ENCODE measurements around the gene COX19.
"Not testable (repeated sequence)": the region's sequence is repeated elsewhere in the genome, so short reads cannot be mapped to it uniquely, and the experiment has no call there.

Gene COX19

GRCh38 chr7:1015196-1016121 lies 40.1 kb upstream of the COX19 start:
- peaks cover 10% of the 10 kb centered on the region for H3K4me1 Mint-ChIP-seq
- H3K27me3 Mint-ChIP-seq, result no peaks in the 10 kb centered on the region
- H3K36me3 Mint-ChIP-seq (ENCODE audit: low read depth), result peaks cover 2% of the 10 kb centered on the region
- H3K9me3 Mint-ChIP-seq, result no peaks in the 10 kb centered on the region
- ATAC-seq (no peak), DNase-seq (no peak)
- H3K27ac Mint-ChIP-seq, result no peak overlapping the region
- H3K4me3 Mint-ChIP-seq, result no peak overlapping the region

GRCh38 chr7:1014681-1015080 lies 39.3 kb upstream of the COX19 start:
- no peak overlapping the region for H3K4me3 Mint-ChIP-seq
- no peak for ATAC-seq
- no peaks in the 10 kb centered on the region for H3K9me3 Mint-ChIP-seq
- H3K36me3 Mint-ChIP-seq (ENCODE audit: low read depth), result peaks cover 2% of the 10 kb centered on the region
- no peak overlapping the region for H3K27ac Mint-ChIP-seq
- peaks cover 10% of the 10 kb centered on the region for H3K4me1 Mint-ChIP-seq
- no peaks in the 10 kb centered on the region for H3K27me3 Mint-ChIP-seq
- no peak for DNase-seq

GRCh38 chr7:1013581-1013980 lies 38.2 kb upstream of the COX19 start:
- no peak overlapping the region for H3K27ac Mint-ChIP-seq
- no peak overlapping the region for H3K4me3 Mint-ChIP-seq
- no peaks in the 10 kb centered on the region for H3K9me3 Mint-ChIP-seq
- peaks cover 4% of the 10 kb centered on the region for H3K36me3 Mint-ChIP-seq (ENCODE audit: low read depth)
- no peak for DNase-seq
- no peak for ATAC-seq
- no peaks in the 10 kb centered on the region for H3K27me3 Mint-ChIP-seq
- peaks cover 10% of the 10 kb centered on the region for H3K4me1 Mint-ChIP-seq

- no peak for DNase-seq
- no peak for ATAC-seq
- Mint-ChIP-seq H3K4me1 (peaks cover 6% of the 10 kb centered on the region), H3K27ac (no peak overlapping the region), H3K36me3 (ENCODE audit: low read depth) (peaks cover 4% of the 10 kb centered on the region), H3K9me3 (no peaks in the 10 kb centered on the region), H3K4me3 (no peak overlapping the region), H3K27me3 (no peaks in the 10 kb centered on the region)
Measured at GRCh38 chr7:1012716-1013095, 37.4 kb upstream of the COX19 start.

GRCh38 chr7:1012004-1012715 lies 36.8 kb upstream of the COX19 start:
- DNase-seq, result no peak
- no peak for ATAC-seq
- H3K27me3 Mint-ChIP-seq, result no peaks in the 10 kb centered on the region
- H3K9me3 Mint-ChIP-seq, result no peaks in the 10 kb centered on the region
- no peak overlapping the region for H3K27ac Mint-ChIP-seq
- peaks cover 6% of the 10 kb centered on the region for H3K4me1 Mint-ChIP-seq
- peaks cover 4% of the 10 kb centered on the region for H3K36me3 Mint-ChIP-seq (ENCODE audit: low read depth)
- no peak overlapping the region for H3K4me3 Mint-ChIP-seq

- H3K27me3 Mint-ChIP-seq, result no peaks in the 10 kb centered on the region
- DNase-seq (no peak), ATAC-seq (peak; percentile 13)
- H3K4me3 Mint-ChIP-seq, result no peak overlapping the region
- peaks cover 6% of the 10 kb centered on the region for H3K4me1 Mint-ChIP-seq
- H3K9me3 Mint-ChIP-seq, result no peaks in the 10 kb centered on the region
- peaks cover 4% of the 10 kb centered on the region for H3K36me3 Mint-ChIP-seq (ENCODE audit: low read depth)
- H3K27ac Mint-ChIP-seq, result no peak overlapping the region
Measured at GRCh38 chr7:1011297-1012003, 36.1 kb upstream of the COX19 start.

GRCh38 chr7:1010226-1010625 lies 34.9 kb upstream of the COX19 start:
- H3K4me1 Mint-ChIP-seq, result peaks cover 6% of the 10 kb centered on the region
- DNase-seq (no peak), ATAC-seq (no peak)
- no peak overlapping the region for H3K27ac Mint-ChIP-seq
- no peak overlapping the region for H3K4me3 Mint-ChIP-seq
- peaks cover 4% of the 10 kb centered on the region for H3K36me3 Mint-ChIP-seq (ENCODE audit: low read depth)
- no peaks in the 10 kb centered on the region for H3K9me3 Mint-ChIP-seq
- H3K27me3 Mint-ChIP-seq, result no peaks in the 10 kb centered on the region

- H3K4me3 Mint-ChIP-seq, result no peak overlapping the region
- DNase-seq, result no peak
- peaks cover 4% of the 10 kb centered on the region for H3K36me3 Mint-ChIP-seq (ENCODE audit: low read depth)
- peaks cover 6% of the 10 kb centered on the region for H3K4me1 Mint-ChIP-seq
- no peaks in the 10 kb centered on the region for H3K27me3 Mint-ChIP-seq
- H3K9me3 Mint-ChIP-seq, result no peaks in the 10 kb centered on the region
- no peak for ATAC-seq
- no peak overlapping the region for H3K27ac Mint-ChIP-seq
Measured at GRCh38 chr7:1009747-1010146, 34.4 kb upstream of the COX19 start.

- Mint-ChIP-seq H3K36me3 (ENCODE audit: low read depth) (peaks cover 4% of the 10 kb centered on the region), H3K27me3 (no peaks in the 10 kb centered on the region), H3K27ac (no peak overlapping the region), H3K4me1 (peaks cover 6% of the 10 kb centered on the region), H3K9me3 (no peaks in the 10 kb centered on the region), H3K4me3 (no peak overlapping the region)
- ATAC-seq (no peak), DNase-seq (no peak)
Measured at GRCh38 chr7:1008733-1009363, 33.5 kb upstream of the COX19 start.

GRCh38 chr7:1007901-1008300 lies 32.6 kb upstream of the COX19 start:
- Mint-ChIP-seq H3K36me3 (ENCODE audit: low read depth) (peaks cover 4% of the 10 kb centered on the region), H3K27ac (no peak overlapping the region), H3K27me3 (no peaks in the 10 kb centered on the region), H3K9me3 (no peaks in the 10 kb centered on the region), H3K4me3 (no peak overlapping the region), H3K4me1 (peaks cover 6% of the 10 kb centered on the region)
- no peak for DNase-seq
- ATAC-seq, result no peak

GRCh38 chr7:1005303-1005702 lies 30.0 kb upstream of the COX19 start:
- H3K4me3 Mint-ChIP-seq, result no peak overlapping the region
- H3K27ac Mint-ChIP-seq, result no peak overlapping the region
- DNase-seq (no peak), ATAC-seq (no peak)
- H3K36me3 Mint-ChIP-seq (ENCODE audit: low read depth), result peaks cover 4% of the 10 kb centered on the region
- no peaks in the 10 kb centered on the region for H3K9me3 Mint-ChIP-seq
- no peaks in the 10 kb centered on the region for H3K27me3 Mint-ChIP-seq
- no peaks in the 10 kb centered on the region for H3K4me1 Mint-ChIP-seq

- DNase-seq (no peak), ATAC-seq (peak; percentile 13)
- Mint-ChIP-seq H3K4me1 (no peaks in the 10 kb centered on the region), H3K36me3 (ENCODE audit: low read depth) (peaks cover 4% of the 10 kb centered on the region), H3K4me3 (no peak overlapping the region), H3K27ac (no peak overlapping the region), H3K27me3 (no peaks in the 10 kb centered on the region), H3K9me3 (no peaks in the 10 kb centered on the region)
Measured at GRCh38 chr7:1004018-1004852, 28.9 kb upstream of the COX19 start.

GRCh38 chr7:1002445-1002844 lies 27.1 kb upstream of the COX19 start:
- not testable (repeated sequence) for H3K36me3 Mint-ChIP-seq (ENCODE audit: low read depth); H3K4me1 Mint-ChIP-seq; H3K27ac Mint-ChIP-seq; H3K9me3 Mint-ChIP-seq; ATAC-seq; H3K27me3 Mint-ChIP-seq; H3K4me3 Mint-ChIP-seq; DNase-seq

GRCh38 chr7:1002026-1002425 lies 26.7 kb upstream of the COX19 start:
- not testable (repeated sequence) for H3K9me3 Mint-ChIP-seq; H3K27ac Mint-ChIP-seq; H3K4me1 Mint-ChIP-seq; H3K27me3 Mint-ChIP-seq; H3K4me3 Mint-ChIP-seq; ATAC-seq; H3K36me3 Mint-ChIP-seq (ENCODE audit: low read depth); DNase-seq
